Measurements from ENCODE around the gene CELF1.
A peak's percentile ranks its signal among the peaks of the same experiment; 100 is the strongest.

CELF1 gene

DNA sequence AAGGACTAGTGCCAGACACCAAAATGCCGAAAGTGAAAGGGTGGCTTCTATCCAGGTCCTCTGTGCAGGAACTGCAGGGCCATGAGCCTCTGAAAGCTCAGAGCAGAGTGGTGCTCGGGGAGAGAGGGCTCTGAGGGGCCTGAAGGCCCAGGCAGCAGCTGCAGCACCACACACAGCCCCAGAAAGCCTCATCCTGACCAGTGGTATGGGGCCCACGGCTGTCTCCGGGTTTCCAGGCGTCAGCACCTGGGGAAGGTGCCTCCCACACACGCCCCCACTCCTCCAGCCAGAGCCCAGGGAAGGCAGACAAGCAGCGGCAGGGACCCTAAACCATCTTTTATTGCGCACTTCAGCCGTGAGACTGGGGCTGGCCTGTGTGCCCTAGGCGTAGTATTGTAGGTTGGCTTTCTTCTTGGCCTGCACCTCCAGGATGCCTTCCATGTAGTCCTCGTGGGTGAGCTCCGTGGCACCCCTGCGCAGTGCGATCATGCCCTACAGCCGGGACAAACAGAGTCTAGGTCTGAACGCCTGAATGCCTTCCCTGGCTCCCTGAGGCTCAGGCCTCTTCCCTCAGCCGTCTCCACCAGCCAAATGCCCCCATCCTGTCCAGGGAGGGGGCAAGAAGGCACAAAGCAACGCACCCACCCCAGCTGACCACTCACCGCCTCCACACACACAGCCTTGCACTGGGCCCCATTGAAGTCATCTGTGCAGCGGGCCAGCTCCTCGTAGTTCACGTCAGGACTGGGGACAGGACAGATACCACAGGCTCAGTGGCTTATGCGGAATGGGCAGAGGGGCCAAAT, 134.3 kb downstream of the CELF1 start:
- DNase-seq, result no peak
- no peak for TF ChIP-seq POLR2A (IDR thresholded peaks at IDR 0.05; ENCODE audit: low read length)
- TF ChIP-seq GATA1 (IDR thresholded peaks at IDR 0.05; ENCODE audit: low read depth, low read length), result no peak

DNA sequence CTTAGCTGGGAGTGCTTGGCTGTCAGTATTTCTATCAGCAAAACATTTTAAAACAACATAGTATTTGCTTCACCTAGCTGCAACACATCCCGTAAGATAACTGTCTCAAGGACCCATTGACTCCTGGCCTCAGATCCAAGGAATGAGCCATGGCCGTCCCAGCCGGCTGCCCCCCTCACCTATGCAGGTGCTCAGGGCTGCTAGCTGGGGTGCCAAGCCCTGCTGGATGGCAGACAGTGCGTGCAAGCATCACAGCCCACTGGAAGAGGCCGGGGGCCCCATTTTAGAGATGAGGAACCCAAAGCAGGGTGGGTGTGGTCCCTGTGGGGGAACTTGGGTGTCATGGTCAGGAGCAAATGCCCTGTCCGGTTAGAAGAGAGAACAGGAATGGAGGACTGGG, 135.2 kb downstream of the CELF1 start:
- TF ChIP-seq GATA1 (IDR thresholded peaks at IDR 0.05; ENCODE audit: low read depth, low read length) (no peak), POLR2A (IDR thresholded peaks at IDR 0.05; ENCODE audit: low read length) (no peak)
- DNase-seq, result no peak

DNA sequence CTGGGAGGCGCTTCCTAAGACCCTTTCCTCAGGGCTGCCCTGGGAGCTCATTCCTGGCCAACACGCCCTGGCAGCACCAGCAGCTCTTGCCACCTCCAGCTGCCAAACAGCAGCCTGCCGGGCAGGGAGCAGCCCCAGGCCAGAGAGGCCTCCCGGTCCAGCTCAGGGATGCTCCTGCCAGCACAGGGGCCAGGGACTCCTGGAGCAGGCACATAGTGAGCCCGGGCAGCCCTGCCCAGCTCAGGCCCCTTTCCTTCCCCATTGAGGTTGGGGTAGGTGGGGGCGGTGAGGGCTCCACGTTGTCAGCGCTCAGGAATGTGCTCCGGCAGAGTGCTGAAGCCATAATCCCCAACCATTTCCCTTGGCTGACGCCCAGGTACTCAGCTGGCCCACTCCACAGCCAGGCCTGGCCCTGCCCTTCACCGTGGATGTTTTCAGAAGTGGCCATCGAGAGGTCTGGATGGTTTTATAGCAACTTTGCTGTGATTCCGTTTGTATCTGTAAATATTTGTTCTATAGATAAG, 136.9 kb downstream of the CELF1 start:
- TF ChIP-seq GATA1 (IDR thresholded peaks at IDR 0.05; ENCODE audit: low read depth, low read length), result no peak
- TF ChIP-seq POLR2A (IDR thresholded peaks at IDR 0.05; ENCODE audit: low read length), result peak; percentile 29
- no peak for DNase-seq
